NCI-H2107 (cell line): ENCODE data around the gene GFER.
A peak's percentile ranks its signal among the peaks of the same experiment; 100 is the strongest.
"Not testable (repeated sequence)": the region's sequence is repeated elsewhere in the genome, so short reads cannot be mapped to it uniquely, and the experiment has no call there.

Experiments used
- DNase-seq: peaks from one replicate; lab custom pipeline; 2025; lab: John Stamatoyannopoulos, UW

Gene GFER

GRCh38 chr16:2005646-2006045, 21.7 kb downstream of the GFER start:
- peak; percentile 40 for DNase-seq

GRCh38 chr16:2006317-2006716, 22.3 kb downstream of the GFER start:
- no peak for DNase-seq

DNA sequence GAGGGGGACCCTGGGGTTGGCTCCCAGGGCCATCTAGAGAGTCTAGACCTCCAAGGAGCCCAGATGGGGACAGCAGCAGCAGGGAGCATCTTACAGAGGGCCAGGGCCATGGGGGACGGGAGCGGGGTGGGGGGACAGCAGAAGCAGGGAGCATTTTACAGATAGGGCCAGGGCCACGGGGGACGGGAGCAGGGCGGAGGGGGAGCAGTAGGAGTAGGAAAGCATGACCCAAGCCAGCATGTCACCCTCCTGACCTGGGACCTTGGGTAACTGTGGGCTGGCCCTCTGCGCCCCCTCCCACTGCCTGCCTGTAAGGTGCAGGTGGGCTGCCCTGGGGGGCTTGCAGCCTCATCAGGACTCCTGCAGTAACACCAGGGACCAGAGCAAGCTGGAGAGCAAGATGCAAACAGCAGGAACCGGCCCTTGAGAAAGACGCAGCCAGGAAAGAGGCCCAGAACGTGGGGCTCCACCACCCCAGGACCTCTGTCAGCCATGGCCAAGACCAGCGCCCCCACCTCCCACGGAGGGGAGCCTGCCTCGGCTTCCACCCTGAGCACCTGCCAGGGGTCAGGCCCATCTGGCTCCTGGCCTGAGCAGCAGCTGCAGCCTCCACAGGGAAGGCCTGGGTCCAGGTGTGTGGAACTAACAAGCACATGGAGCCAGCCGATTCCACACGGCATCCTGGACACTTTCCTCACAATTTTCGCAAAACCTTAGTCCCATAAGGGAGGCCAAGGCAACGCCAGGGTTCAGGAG, 23.3 kb downstream of the GFER start:
- no peak for DNase-seq

DNA sequence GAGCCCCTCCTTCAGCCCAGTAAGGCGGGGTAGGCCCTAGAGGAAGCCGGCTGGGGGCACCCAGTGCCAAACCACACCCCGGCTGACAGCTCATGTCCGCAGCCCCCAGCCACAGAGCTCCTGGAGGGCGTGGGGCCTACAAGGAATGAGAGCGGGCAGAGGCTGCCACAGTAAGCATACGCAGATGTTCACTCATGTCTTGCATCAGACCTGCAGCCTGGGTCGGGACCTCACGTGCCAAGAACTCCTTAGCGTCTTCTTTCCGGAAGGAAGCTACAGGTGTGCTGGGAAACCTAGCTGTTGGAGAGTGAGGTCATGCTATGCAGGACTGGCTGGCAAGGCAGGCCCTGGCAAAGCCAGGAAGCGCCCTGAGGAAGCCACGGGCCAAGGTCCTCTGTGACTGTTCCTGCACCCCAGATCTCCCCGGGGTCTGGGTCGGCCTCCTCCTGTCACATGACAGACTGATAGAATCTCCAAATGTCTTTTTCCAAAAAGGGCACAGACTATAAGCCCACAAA, 24.1 kb downstream of the GFER start:
- no peak for DNase-seq

GRCh38 chr16:2008631-2009163, 24.7 kb downstream of the GFER start:
- no peak for DNase-seq

DNA sequence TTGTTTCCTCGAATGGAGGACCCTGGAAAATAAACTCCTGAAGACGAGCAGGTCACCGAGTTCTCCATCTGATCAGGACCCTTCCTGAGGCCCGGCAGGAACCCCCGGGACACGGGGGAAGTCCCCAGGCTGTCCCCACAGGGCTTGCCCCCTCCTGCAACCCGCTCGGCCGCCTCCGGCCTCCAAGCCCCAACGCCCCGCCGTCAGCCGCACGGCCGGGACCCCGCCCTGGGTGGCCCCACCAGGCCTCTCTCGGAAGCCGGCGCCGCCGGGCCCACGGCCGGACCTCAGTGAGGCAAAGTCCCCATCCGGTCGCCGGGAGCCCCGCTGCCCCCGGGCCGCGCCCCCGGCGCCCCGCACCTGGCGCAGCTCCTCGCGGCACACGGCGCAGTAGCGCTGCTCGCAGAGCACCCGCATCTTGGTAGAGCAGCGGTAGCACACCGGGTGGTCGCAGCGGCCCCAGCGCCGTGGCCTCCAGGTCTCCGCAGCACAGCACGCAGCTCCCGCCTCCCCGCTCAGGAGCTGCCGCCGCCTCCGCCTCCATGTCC, 25.2 kb downstream of the GFER start:
- no peak for DNase-seq

- DNase-seq: peak; percentile 59
Observed at GRCh38 chr16:2009791-2010510, 26.0 kb downstream of the GFER start, which contains the start of gene ZNF598. Gene ZNF598, minus strand, starts transcription at chr16:2009821.

GRCh38 chr16:2011726-2012125, 27.7 kb downstream of the GFER start:
- not testable (repeated sequence) for DNase-seq

DNA sequence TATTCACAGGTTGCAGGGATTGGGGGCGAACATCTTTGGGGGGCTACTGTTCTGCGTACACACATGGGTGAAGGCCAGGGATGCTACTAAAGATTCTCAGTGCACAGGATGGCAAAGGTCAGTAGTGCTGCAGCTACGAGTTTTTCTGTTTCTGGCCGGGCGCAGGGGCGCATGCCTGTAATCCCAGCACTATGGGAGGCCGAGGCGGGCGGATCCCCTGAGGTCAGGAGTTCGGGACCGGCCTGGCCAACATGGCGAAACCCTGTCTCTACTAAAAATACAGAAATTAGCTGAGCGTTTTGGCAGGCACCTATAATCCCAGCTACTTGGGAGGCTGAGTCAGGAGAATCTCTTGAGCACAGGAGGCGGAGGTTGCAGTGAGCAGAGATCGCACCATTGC, 29.5 kb downstream of the GFER start:
- no peak for DNase-seq

- no peak for DNase-seq
Observed at GRCh38 chr16:2015117-2015946, 31.3 kb downstream of the GFER start.

DNA sequence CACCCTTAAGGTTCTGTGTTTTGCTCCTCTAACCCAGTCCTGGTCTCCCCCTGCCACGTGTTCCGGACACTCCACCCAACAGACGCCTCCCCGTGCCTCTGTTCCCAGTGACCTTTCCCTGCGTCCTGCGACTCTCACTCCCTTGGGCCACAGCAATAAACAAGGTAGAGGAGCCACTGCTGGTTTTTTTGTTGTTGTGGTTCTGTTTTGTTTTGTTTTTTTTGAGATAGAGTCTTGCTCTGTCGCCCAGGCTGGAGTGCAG, 31.9 kb downstream of the GFER start:
- no peak for DNase-seq

DNA sequence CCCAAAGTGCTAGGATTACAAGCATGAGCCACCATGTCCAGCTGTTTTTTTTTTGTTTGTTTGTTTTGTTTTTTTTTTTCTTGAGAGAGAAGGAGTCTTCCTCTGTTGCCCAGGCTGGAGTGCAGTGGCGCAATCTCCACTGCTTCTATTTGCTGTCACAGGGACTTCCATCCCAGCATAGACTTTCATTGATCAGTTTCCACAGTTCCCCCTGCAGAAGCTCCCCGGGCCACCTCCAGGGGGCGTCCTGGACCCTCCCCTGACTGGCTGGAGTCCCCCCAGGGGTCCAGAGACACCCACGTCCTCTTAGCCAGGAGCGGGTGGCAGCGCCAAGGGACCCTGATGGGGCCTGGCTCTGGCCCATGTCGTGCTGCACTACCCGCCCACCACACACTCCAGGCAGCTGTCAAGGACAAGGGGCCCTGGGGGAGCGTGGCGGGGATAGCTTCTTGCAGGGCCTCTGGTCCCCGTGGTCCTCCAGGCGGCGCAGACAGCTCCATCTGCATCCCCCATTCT, 32.5 kb downstream of the GFER start:
- DNase-seq: no peak

DNA sequence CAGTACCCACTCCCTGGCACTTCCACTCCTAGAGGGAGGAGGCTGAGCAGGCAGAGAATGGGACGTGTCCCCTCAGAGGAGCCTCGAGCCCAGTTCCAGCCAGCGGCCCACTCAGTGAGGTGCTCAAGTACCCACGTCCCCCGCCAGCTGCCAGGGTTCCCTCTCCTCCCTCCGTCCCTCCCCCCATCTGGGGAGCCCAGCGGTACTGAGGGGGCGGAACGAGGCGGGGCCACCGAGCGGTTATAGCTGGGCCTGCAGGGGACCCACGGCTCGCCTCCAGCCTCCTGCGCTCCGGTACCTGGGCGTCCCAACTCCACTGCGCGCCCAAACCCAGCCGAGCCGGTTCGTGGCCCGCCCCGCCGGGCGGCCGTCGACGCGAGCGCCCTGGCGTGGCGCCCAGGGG, 35.5 kb downstream of the GFER start, which contains the start of gene NPW:
Gene NPW, plus strand, starts transcription at position 268 of the 403 bp plus-strand sequence.
- no peak for DNase-seq

- DNase-seq: no peak
Observed at GRCh38 chr16:2019921-2020831, 36.2 kb downstream of the GFER start.

GRCh38 chr16:2022723-2023091, 38.7 kb downstream of the GFER start:
- DNase-seq: no peak

DNA sequence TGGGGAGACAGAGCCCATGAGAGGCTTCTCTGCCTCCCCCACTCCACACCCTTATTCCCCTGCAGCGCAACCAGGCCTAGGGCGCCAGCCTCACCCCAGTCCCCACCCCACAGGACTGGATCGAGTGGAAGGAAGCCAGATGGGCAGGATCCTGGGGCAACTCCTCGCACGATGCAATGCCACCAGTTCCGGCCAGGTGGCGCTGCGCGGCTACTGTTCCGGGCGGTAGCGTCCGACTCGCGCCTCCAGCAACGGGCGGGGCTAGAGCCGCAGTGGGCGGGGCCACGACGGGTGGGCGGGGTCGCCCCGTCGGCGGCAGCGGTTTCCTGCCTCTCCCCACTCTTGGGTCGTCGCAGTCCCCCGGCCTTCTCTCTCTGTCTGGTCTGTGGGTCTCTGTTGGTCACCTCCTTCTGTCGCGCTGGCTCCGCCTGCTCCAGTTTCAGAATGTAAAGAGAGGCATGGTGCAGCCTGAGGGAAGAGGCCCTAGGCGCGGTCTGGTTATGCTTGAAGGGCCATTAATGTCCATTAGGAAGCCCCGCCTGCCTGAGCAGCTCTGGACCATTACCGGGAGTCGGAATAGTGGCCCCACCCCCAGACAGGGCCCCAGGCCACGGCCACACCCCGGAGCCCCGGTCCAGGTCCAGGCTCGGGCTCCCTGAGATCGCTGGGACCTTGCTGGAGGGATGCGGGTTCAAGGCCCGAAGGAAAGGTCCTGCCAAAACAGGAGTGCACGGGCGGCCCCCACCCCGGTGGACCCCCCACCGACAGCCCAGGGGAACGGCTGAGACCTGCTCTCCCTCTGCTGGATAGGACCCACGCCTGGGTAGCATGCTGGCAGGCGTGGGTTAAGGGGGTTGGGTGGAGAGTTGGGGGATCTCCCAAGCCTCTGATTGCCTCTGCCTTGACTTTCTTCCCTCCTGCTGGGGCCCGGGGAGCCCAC, 39.4 kb downstream of the GFER start:
- DNase-seq: peak; percentile 85

DNA sequence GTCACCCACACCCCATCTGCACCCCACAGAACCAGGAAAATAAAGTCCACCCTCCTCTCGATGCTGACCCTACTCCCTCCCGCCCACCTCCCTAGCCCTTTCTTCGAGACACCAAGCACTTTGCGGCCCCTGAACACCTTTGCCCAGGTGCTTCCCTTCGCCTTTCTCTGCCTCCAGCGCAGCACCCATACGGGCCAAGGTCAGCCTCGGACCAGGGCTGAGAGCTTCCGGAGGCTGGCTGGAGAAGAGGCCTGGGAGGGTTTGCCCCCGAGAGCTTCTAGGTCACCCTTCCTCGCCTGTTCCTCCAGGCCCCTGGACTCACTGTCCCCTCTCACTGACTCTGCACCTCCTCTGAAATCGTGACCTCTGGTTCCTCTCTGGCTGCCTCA, 40.0 kb downstream of the GFER start:
- DNase-seq: no peak

DNA sequence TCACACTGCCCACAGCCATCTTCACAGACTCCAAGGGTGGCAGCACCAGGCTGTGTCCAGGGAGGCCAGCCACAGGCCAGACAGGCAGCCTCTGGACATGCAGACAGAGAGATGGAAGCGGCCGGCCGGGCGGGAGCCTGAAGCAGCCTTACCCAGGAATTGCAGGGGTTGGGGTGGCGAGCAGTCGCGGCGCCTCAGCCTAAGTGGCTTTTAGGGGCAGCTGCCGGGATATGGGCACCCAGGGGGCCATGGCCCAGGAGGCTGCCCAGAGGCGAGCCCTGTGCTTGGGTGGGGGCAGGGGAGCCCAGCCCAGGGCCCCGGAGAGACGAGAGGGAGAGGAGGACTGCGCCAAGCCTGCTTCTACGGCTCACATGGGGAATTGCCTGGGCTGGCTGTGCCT, 41.3 kb downstream of the GFER start:
- DNase-seq: no peak

- no peak for DNase-seq
Observed at GRCh38 chr16:2025878-2026460, 42.0 kb downstream of the GFER start.
